ENCODE measurements around the gene AXIN2.

AXIN2 gene

GRCh38 chr17:65592125-65592965, 30.9 kb upstream of the AXIN2 start:
- TF ChIP-seq POLR2A (IDR thresholded peaks at IDR 0.05; ENCODE audit: low read depth, low read length): no peak
- DNase-seq (ENCODE audit: insufficient read length, low spot score): no peak
- no peak for FAIRE-seq

- no peak for DNase-seq (ENCODE audit: insufficient read length, low spot score)
- TF ChIP-seq POLR2A (IDR thresholded peaks at IDR 0.05; ENCODE audit: low read depth, low read length): no peak
- FAIRE-seq: no peak
Observed at GRCh38 chr17:65589321-65589720, 27.9 kb upstream of the AXIN2 start.

- no peak for DNase-seq (ENCODE audit: insufficient read length, low spot score)
- FAIRE-seq: no peak
- no peak for TF ChIP-seq POLR2A (IDR thresholded peaks at IDR 0.05; ENCODE audit: low read depth, low read length)
Observed at GRCh38 chr17:65588181-65588808, 26.8 kb upstream of the AXIN2 start.

GRCh38 chr17:65587534-65588180, 26.2 kb upstream of the AXIN2 start:
- FAIRE-seq: no peak
- TF ChIP-seq POLR2A (IDR thresholded peaks at IDR 0.05; ENCODE audit: low read depth, low read length): no peak

GRCh38 chr17:65586899-65587298, 25.5 kb upstream of the AXIN2 start:
- FAIRE-seq (no peak), DNase-seq (ENCODE audit: insufficient read length, low spot score) (no peak)
- TF ChIP-seq POLR2A (IDR thresholded peaks at IDR 0.05; ENCODE audit: low read depth, low read length): no peak

More at GRCh38 chr17:65587534-65588180, 26.2 kb upstream of the AXIN2 start:
- DNase-seq (ENCODE audit: insufficient read length, low spot score): no peak

GRCh38 chr17:65584604-65585521, 23.4 kb upstream of the AXIN2 start:
- FAIRE-seq (no peak), DNase-seq (ENCODE audit: insufficient read length, low spot score) (no peak)
- no peak for TF ChIP-seq POLR2A (IDR thresholded peaks at IDR 0.05; ENCODE audit: low read depth, low read length)

GRCh38 chr17:65583921-65584603, 22.6 kb upstream of the AXIN2 start:
- FAIRE-seq: no peak
- DNase-seq (ENCODE audit: insufficient read length, low spot score): no peak
- TF ChIP-seq POLR2A (IDR thresholded peaks at IDR 0.05; ENCODE audit: low read depth, low read length): no peak

GRCh38 chr17:65576939-65577338, 15.5 kb upstream of the AXIN2 start:
- DNase-seq (ENCODE audit: insufficient read length, low spot score) (no peak), FAIRE-seq (no peak)
- no peak for TF ChIP-seq POLR2A (IDR thresholded peaks at IDR 0.05; ENCODE audit: low read depth, low read length)

GRCh38 chr17:65573282-65573602, 11.8 kb upstream of the AXIN2 start:
- DNase-seq (ENCODE audit: insufficient read length, low spot score): no peak
- TF ChIP-seq POLR2A (IDR thresholded peaks at IDR 0.05; ENCODE audit: low read depth, low read length): no peak
- no peak for FAIRE-seq

GRCh38 chr17:65572581-65573281, 11.3 kb upstream of the AXIN2 start:
- FAIRE-seq (no peak), DNase-seq (ENCODE audit: insufficient read length, low spot score) (no peak)
- TF ChIP-seq POLR2A (IDR thresholded peaks at IDR 0.05; ENCODE audit: low read depth, low read length): no peak

- DNase-seq (ENCODE audit: insufficient read length, low spot score) (no peak), FAIRE-seq (no peak)
- TF ChIP-seq POLR2A (IDR thresholded peaks at IDR 0.05; ENCODE audit: low read depth, low read length): no peak
Observed at GRCh38 chr17:65572186-65572580, 10.7 kb upstream of the AXIN2 start.

GRCh38 chr17:65568918-65569317, 7.5 kb upstream of the AXIN2 start:
- no peak for FAIRE-seq

GRCh38 chr17:65567566-65567965, 6.1 kb upstream of the AXIN2 start:
- no peak for TF ChIP-seq POLR2A (IDR thresholded peaks at IDR 0.05; ENCODE audit: low read depth, low read length)
- DNase-seq (ENCODE audit: insufficient read length, low spot score): no peak
- FAIRE-seq: no peak

More at GRCh38 chr17:65568918-65569317, 7.5 kb upstream of the AXIN2 start:
- TF ChIP-seq POLR2A (IDR thresholded peaks at IDR 0.05; ENCODE audit: low read depth, low read length): no peak
- DNase-seq (ENCODE audit: insufficient read length, low spot score): no peak
